IMR-90 (cell line): ENCODE results near the gene BLTP1. TPM values are rescaled to one million over a fixed set of nuclear protein-coding genes. Genes with fewer than 3 reads are reported as not detected.

Experiments used
- ATAC-seq: fragments of 200-7000 bp; cut with Tn5 transposase; 2 replicates; pipeline ENCODE4 v1.9.1; 2020; ENCODE audit warnings: low read depth, mild to moderate bottlenecking, moderate library complexity
- BruUV-seq: library from RNA; stranded (reverse); fragments of 400-500 nt; replicated peaks from 2 replicates; lab custom pipeline; 2021; lab: Mats Ljungman, UMichigan
- CTCF ChIA-PET: fragments of 300-600 bp; formaldehyde crosslinking; extraction: SDS; loops from one replicate; lab custom pipeline; 2021; ENCODE audit warnings: antibody characterized with exemption; lab: Yijun Ruan, JAX
- POLR2A ChIA-PET: fragments of 300-600 bp; sonication (Branson Sonifier 250); formaldehyde crosslinking; loops from one replicate; lab custom pipeline; 2022; ENCODE audit warnings: antibody characterized with exemption; ENCODE audit not compliant: unreplicated experiment; lab: Charles Lee
- DNase-seq: peaks from one replicate; pipeline ENCODE4 v3.0.0; 2013
- H2AFZ ChIP-seq: replicated peaks from 2 replicates; pipeline ENCODE3; 2013; ENCODE audit warnings: low read length, mild to moderate bottlenecking; ENCODE audit not compliant: poor library complexity
- H2AK5ac ChIP-seq: 2 replicates; pipeline ENCODE4 v1.6.1; 2013; ENCODE audit warnings: low read depth, low read length, inconsistent platforms
- H2AK9ac ChIP-seq: replicated peaks from 2 replicates; pipeline ENCODE3; 2013; ENCODE audit warnings: mild to moderate bottlenecking, low read depth, low read length, moderate library complexity; ENCODE audit not compliant: poor library complexity
- H2BK120ac ChIP-seq: 2 replicates; pipeline ENCODE4 v1.6.1; 2013; ENCODE audit warnings: low read depth, low read length, inconsistent platforms
- H2BK15ac ChIP-seq: 3 replicates; pipeline ENCODE4 v1.6.1; 2013; ENCODE audit warnings: low read depth, low read length, inconsistent platforms
- H2BK20ac ChIP-seq: 2 replicates; pipeline ENCODE4 v1.6.1; 2013; ENCODE audit warnings: low read depth, mild to moderate bottlenecking, inconsistent platforms, low read length, moderate library complexity
- H2BK5ac ChIP-seq: 2 replicates; pipeline ENCODE4 v1.6.1; 2013; ENCODE audit warnings: mild to moderate bottlenecking, low read depth, low read length, inconsistent platforms; ENCODE audit not compliant: poor library complexity, severe bottlenecking
- H3K14ac ChIP-seq: replicated peaks from 2 replicates; pipeline ENCODE4 v1.6.1; 2013; ENCODE audit warnings: low read depth, low read length, inconsistent platforms
- H3K18ac ChIP-seq: 2 replicates; pipeline ENCODE4 v1.6.1; 2013; ENCODE audit warnings: low read depth, low read length, control low read depth
- H3K23ac ChIP-seq: 2 replicates; pipeline ENCODE4 v1.6.1; 2013; ENCODE audit warnings: low read depth, low read length, inconsistent platforms
- H3K27ac ChIP-seq: 2 replicates; pipeline ENCODE4 v1.5.1; 2013; ENCODE audit warnings: mild to moderate bottlenecking, control low read depth, low read length; ENCODE audit not compliant: insufficient read depth
- H3K27me3 ChIP-seq: 2 replicates; pipeline ENCODE4 v1.6.1; 2013; ENCODE audit warnings: low read length; ENCODE audit not compliant: control insufficient read depth, insufficient read depth
- H3K36me3 ChIP-seq: 2 replicates; pipeline ENCODE4 v1.6.1; 2013; ENCODE audit warnings: low read length, mixed read lengths; ENCODE audit not compliant: control insufficient read depth, insufficient read depth
- H3K4ac ChIP-seq: 2 replicates; pipeline ENCODE4 v1.6.1; 2013; ENCODE audit warnings: low read depth, low read length, inconsistent platforms
- H3K4me1 ChIP-seq: 2 replicates; pipeline ENCODE4 v1.6.1; 2013; ENCODE audit warnings: low read length, mixed read lengths; ENCODE audit not compliant: control insufficient read depth, insufficient read depth
- H3K4me2 ChIP-seq: 2 replicates; pipeline ENCODE4 v1.6.1; 2013; ENCODE audit warnings: low read depth, mild to moderate bottlenecking, control low read depth, low read length, moderate library complexity
- H3K4me3 ChIP-seq: 2 replicates; pipeline ENCODE4 v1.5.1; 2013; ENCODE audit warnings: low read depth, mild to moderate bottlenecking, control low read depth, low read length, moderate library complexity; ENCODE audit not compliant: insufficient read depth
- H3K56ac ChIP-seq: 2 replicates; pipeline ENCODE4 v1.6.1; 2013; ENCODE audit warnings: low read length, inconsistent platforms; ENCODE audit not compliant: insufficient read depth; ENCODE audit errors: extremely low read depth
- H3K79me1 ChIP-seq, 2 experiments: 2 replicates each; pipeline ENCODE4 v1.6.1; 2013; ENCODE audit warnings: low read length in 2 of 2, inconsistent platforms in 1 of 2, low read depth in 1 of 2
- H3K9ac ChIP-seq: 2 replicates; pipeline ENCODE4 v1.6.1; 2013; ENCODE audit warnings: low read depth, low read length, control low read depth
- H3K9me1 ChIP-seq: 2 replicates; pipeline ENCODE4 v1.6.1; 2013; ENCODE audit warnings: low read length, inconsistent platforms; ENCODE audit not compliant: insufficient read depth
- H3K9me3 ChIP-seq: 2 replicates; pipeline ENCODE4 v1.6.1; 2013; ENCODE audit warnings: low read length; ENCODE audit not compliant: control insufficient read depth, insufficient read depth
- H4K20me1 ChIP-seq: 2 replicates; pipeline ENCODE4 v1.6.1; 2013; ENCODE audit warnings: low read length, inconsistent platforms; ENCODE audit not compliant: insufficient read depth
- H4K5ac ChIP-seq: 2 replicates; pipeline ENCODE4 v1.6.1; 2013; ENCODE audit warnings: mild to moderate bottlenecking, low read depth, low read length, control low read depth
- H4K8ac ChIP-seq, 2 experiments: 2 replicates each; pipeline ENCODE4 v1.6.1; 2013; ENCODE audit warnings: low read depth in 2 of 2, low read length in 2 of 2, control low read depth in 1 of 2, inconsistent platforms in 1 of 2
- H4K91ac ChIP-seq: 2 replicates; pipeline ENCODE4 v1.6.1; 2013; ENCODE audit warnings: low read depth, low read length, inconsistent platforms; ENCODE audit not compliant: insufficient read depth
- BHLHE40 ChIP-seq: fragments of 150-350 bp; IDR thresholded peaks from 2 replicates; pipeline ENCODE4 v1.6.1; 2016; ENCODE audit warnings: mild to moderate bottlenecking, low read depth, low read length
- CEBPB ChIP-seq: IDR thresholded peaks from 2 replicates; pipeline ENCODE4 v1.6.1; 2012; ENCODE audit warnings: low read depth, low read length, improper control_type of control experiment
- CHD1 ChIP-seq: IDR thresholded peaks from 2 replicates; pipeline ENCODE4 v1.6.1; 2012; ENCODE audit warnings: low read depth, low read length, improper control_type of control experiment
- CTCF ChIP-seq: conservative IDR thresholded peaks from 2 replicates; pipeline ENCODE4 v1.5.1; 2012; ENCODE audit warnings: mild to moderate bottlenecking, low read depth, low read length, improper control_type of control experiment
- FOS ChIP-seq: fragments of 150-350 bp; IDR thresholded peaks from 2 replicates; pipeline ENCODE4 v1.6.1; 2016; ENCODE audit warnings: low read depth, low read length
- MAFK ChIP-seq: IDR thresholded peaks from 2 replicates; pipeline ENCODE4 v1.6.1; 2012; ENCODE audit warnings: low read depth, low read length, improper control_type of control experiment
- MAZ ChIP-seq: IDR thresholded peaks from 2 replicates; pipeline ENCODE4 v1.6.1; 2012; ENCODE audit warnings: low read depth, mild to moderate bottlenecking, low read length, improper control_type of control experiment, moderate library complexity, borderline replicate concordance
- MXI1 ChIP-seq: IDR thresholded peaks from 2 replicates; pipeline ENCODE4 v1.6.1; 2012; ENCODE audit warnings: low read depth, mild to moderate bottlenecking, low read length, moderate library complexity, borderline replicate concordance
- NFE2L2 ChIP-seq: fragments of 150-350 bp; IDR thresholded peaks from 2 replicates; pipeline ENCODE4 v1.6.1; 2016; ENCODE audit warnings: low read depth, mild to moderate bottlenecking, low read length
- POLR2A ChIP-seq: IDR thresholded peaks from 2 replicates; pipeline ENCODE4 v1.6.1; 2012; ENCODE audit warnings: mild to moderate bottlenecking, low read depth, low read length
- RAD21 ChIP-seq: IDR thresholded peaks from 2 replicates; pipeline ENCODE4 v1.6.1; 2012; ENCODE audit warnings: low read length, improper control_type of control experiment
- RCOR1 ChIP-seq: IDR thresholded peaks from 2 replicates; pipeline ENCODE4 v1.6.1; 2012; ENCODE audit warnings: mild to moderate bottlenecking, low read length, improper control_type of control experiment; ENCODE audit not compliant: insufficient replicate concordance
- RFX5 ChIP-seq: IDR thresholded peaks from 2 replicates; pipeline ENCODE4 v1.8.0; 2012; ENCODE audit warnings: low read depth, mild to moderate bottlenecking, low read length, moderate library complexity
- SMC3 ChIP-seq: fragments of 150-350 bp; IDR thresholded peaks from 2 replicates; pipeline ENCODE4 v1.6.1; 2016; ENCODE audit warnings: low read depth, mild to moderate bottlenecking, antibody characterized with exemption, low read length, moderate library complexity
- WGBS, 2 experiments: methylation state at CpG; one replicate each; pipeline versions ENCODE4 v1.1.5 to v1.1.7; 2013; ENCODE audit warnings: missing lambda C conversion rate in 2 of 2; ENCODE audit not compliant: insufficient read length in 1 of 2; ENCODE audit errors: extremely low coverage in 2 of 2; 5-methylcytosine and 5-hydroxymethylcytosine counted together
- dilution Hi-C: fragments of 300-500 bp; cut with HindIII; formaldehyde crosslinking; loops from one replicate; pipeline ENCODE4 v1.14.3; 2018; ENCODE audit warnings: low sequenced_read_pairs; ENCODE audit not compliant: unreplicated experiment
- in situ Hi-C: fragments of 300-500 bp; cut with MboI; formaldehyde crosslinking; loops from 3 replicates; pipeline ENCODE4 v1.14.3; 2019; ENCODE audit warnings: low sequenced_read_pairs, inconsistent platforms, mixed read lengths
- intact Hi-C: fragments of 100-400 bp; cut with micrococcal nuclease; formaldehyde crosslinking; loops from 2 replicates; pipeline ENCODE4 v1.10.0; 2022
- polyA plus RNA-seq, 3 experiments: library from polyadenylated mRNA; depleted of rRNA; stranded (reverse); fragments of >200 nt; gene quantifications; 2 replicates each; pipeline ENCODE4 v1.2.3, GENCODE V29; 2012; ENCODE audit warnings: low replicate concordance in 1 of 3
- total RNA-seq: library from RNA; depleted of rRNA; stranded (reverse); fragments of >200 nt; gene quantifications from 2 replicates; pipeline ENCODE4 v1.2.3, GENCODE V29; 2012
- TF ChIP-seq, protein P1 (sequence below): fragments of 150-350 bp; IDR thresholded peaks from 2 replicates; pipeline ENCODE4 v1.6.1; 2017; ENCODE audit warnings: mild to moderate bottlenecking, antibody characterized with exemption, low read length, low read depth
- TF ChIP-seq, protein P2 (sequence below): fragments of 150-350 bp; IDR thresholded peaks from 2 replicates; pipeline ENCODE4 v1.6.1; 2016; ENCODE audit warnings: low read depth, mild to moderate bottlenecking, low read length, moderate library complexity, borderline replicate concordance

The BLTP1 gene
- total and polyA plus RNA-seq, 2 of the 4 experiments (the other 2 are of a cell fraction): 18.9 to 92.7 TPM

- H3K23ac ChIP-seq: no peak overlapping the region
- no peak overlapping the region for H2AFZ ChIP-seq
- no peak overlapping the region for H2AK9ac ChIP-seq
- no peaks in the 10 kb centered on the region for H3K27me3 ChIP-seq
- no peak overlapping the region for H3K9ac ChIP-seq
- no peak for ATAC-seq
- no peak overlapping the region for H3K14ac ChIP-seq
- no peak overlapping the region for H4K5ac ChIP-seq
- no peak overlapping the region for H2BK15ac ChIP-seq
- no peak overlapping the region for H3K4ac ChIP-seq
- DNase-seq: no peak
- no peak overlapping the region for H4K91ac ChIP-seq
- intact Hi-C loops (loop anchor here (10.0 kb wide), 1 partner anchor 58 kb away; no protein-coding TSS in a partner anchor), in situ Hi-C loops (no loop called here), dilution Hi-C loops (no loop called here)
- H3K4me3 ChIP-seq: no peak overlapping the region
- ChIA-PET CTCF (no interaction called here), POLR2A (no interaction called here)
- no peak overlapping the region for H3K4me2 ChIP-seq
- BruUV-seq: no TSS peak
- no peaks in the 10 kb centered on the region for H3K79me1 ChIP-seq
- H4K20me1 ChIP-seq: no peaks in the 10 kb centered on the region
- H3K9me1 ChIP-seq: no peaks in the 10 kb centered on the region
- H2BK5ac ChIP-seq: no peak overlapping the region
- H2AK5ac ChIP-seq: no peak overlapping the region
- WGBS, 2 experiments: no CpG with 5 or more reads among the region's 1 CpG
- no peaks in the 10 kb centered on the region for H3K4me1 ChIP-seq
- H3K27ac ChIP-seq: no peak overlapping the region
- no peaks in the 10 kb centered on the region for H3K9me3 ChIP-seq
- no peak overlapping the region for H3K18ac ChIP-seq
- H4K8ac ChIP-seq: no peak overlapping the region
- no peak overlapping the region for H2BK20ac ChIP-seq
- no peak overlapping the region for H2BK120ac ChIP-seq
- H3K56ac ChIP-seq: no peak overlapping the region
- no peak for TF ChIP-seq RCOR1
- TF ChIP-seq MXI1: no peak
- TF ChIP-seq CEBPB: no peak
- TF ChIP-seq MAFK: no peak
- TF ChIP-seq NFE2L2: no peak
- TF ChIP-seq POLR2A: no peak
- TF ChIP-seq MAZ: no peak
- TF ChIP-seq SMC3: no peak
- TF ChIP-seq, protein P1, sequence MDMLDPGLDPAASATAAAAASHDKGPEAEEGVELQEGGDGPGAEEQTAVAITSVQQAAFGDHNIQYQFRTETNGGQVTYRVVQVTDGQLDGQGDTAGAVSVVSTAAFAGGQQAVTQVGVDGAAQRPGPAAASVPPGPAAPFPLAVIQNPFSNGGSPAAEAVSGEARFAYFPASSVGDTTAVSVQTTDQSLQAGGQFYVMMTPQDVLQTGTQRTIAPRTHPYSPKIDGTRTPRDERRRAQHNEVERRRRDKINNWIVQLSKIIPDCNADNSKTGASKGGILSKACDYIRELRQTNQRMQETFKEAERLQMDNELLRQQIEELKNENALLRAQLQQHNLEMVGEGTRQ: no peak
- TF ChIP-seq FOS: no peak
- no peak for TF ChIP-seq RAD21
- no peak for TF ChIP-seq CTCF
- no peak for TF ChIP-seq BHLHE40
- no peak for TF ChIP-seq RFX5
- TF ChIP-seq CHD1: no peak
- TF ChIP-seq, protein P2, sequence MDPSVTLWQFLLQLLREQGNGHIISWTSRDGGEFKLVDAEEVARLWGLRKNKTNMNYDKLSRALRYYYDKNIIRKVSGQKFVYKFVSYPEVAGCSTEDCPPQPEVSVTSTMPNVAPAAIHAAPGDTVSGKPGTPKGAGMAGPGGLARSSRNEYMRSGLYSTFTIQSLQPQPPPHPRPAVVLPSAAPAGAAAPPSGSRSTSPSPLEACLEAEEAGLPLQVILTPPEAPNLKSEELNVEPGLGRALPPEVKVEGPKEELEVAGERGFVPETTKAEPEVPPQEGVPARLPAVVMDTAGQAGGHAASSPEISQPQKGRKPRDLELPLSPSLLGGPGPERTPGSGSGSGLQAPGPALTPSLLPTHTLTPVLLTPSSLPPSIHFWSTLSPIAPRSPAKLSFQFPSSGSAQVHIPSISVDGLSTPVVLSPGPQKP: no peak
- H3K36me3 ChIP-seq: no peaks in the 10 kb centered on the region
Measured at GRCh38 chr4:122142687-122143086, 9.4 kb upstream of the BLTP1 start.
